ENCODE results near the gene DYNC1H1. TPM values are rescaled to one million over a fixed set of nuclear protein-coding genes. Genes with fewer than 3 reads are reported as not detected.

DYNC1H1 gene
- total RNA-seq, 1 donor from 2014 or later = 577 TPM

- Histone ChIP-seq H3K9me3 (no peaks in the 10 kb centered on the region), H3K27ac (no peak overlapping the region), H3K27me3 (no peaks in the 10 kb centered on the region), H3K36me3 (peaks cover 0 to 6% of the 10 kb centered on the region in 2 donors), H3K4me1 (no peaks in the 10 kb centered on the region), H3K4me3 (no peak overlapping the region)
- no peak for TF ChIP-seq CTCF (IDR thresholded peaks at IDR 0.05)
- intact Hi-C loops (cut with DNase I) = no loop called here
- no peak for DNase-seq (ENCODE audit: low spot score in 2 of 2)
These were observed 138.8 kb downstream of the DYNC1H1 start for GRCh38 chr14:102103062-102103695.

- Histone ChIP-seq H3K9me3 (no peaks in the 10 kb centered on the region), H3K4me3 (no peak overlapping the region), H3K27ac (no peak overlapping the region), H3K4me1 (no peaks in the 10 kb centered on the region), H3K27me3 (no peaks in the 10 kb centered on the region), H3K36me3 (peaks cover 0 to 6% of the 10 kb centered on the region in 2 donors)
- no peak for TF ChIP-seq CTCF (IDR thresholded peaks at IDR 0.05)
- no peak for DNase-seq (ENCODE audit: low spot score in 2 of 2)
- intact Hi-C loops (cut with DNase I) = no loop called here
These were observed 141.0 kb downstream of the DYNC1H1 start for GRCh38 chr14:102105369-102105768.

Other genes with a start within 250 kb of the DYNC1H1 start
- 45.6 TPM for gene PPP2R5C, start 202.9 kb upstream of the DYNC1H1 start, total RNA-seq
- gene HSP90AA1, start 122.5 kb downstream of the DYNC1H1 start, total RNA-seq = 120 TPM
- gene WDR20, start 175.3 kb downstream of the DYNC1H1 start, total RNA-seq = 44.8 TPM